NCI-H2227 treated with DMSO at 0.1 percent for 48 hours (cell line): ENCODE measurements around the gene HS2ST1.
A peak's percentile ranks its signal among the peaks of the same experiment; 100 is the strongest.
"Not testable (repeated sequence)": the region's sequence is repeated elsewhere in the genome, so short reads cannot be mapped to it uniquely, and the experiment has no call there.

ENCODE experiments used
- DNase-seq: peaks from one replicate; lab custom pipeline; 2025; lab: John Stamatoyannopoulos, UW

Gene HS2ST1

DNA sequence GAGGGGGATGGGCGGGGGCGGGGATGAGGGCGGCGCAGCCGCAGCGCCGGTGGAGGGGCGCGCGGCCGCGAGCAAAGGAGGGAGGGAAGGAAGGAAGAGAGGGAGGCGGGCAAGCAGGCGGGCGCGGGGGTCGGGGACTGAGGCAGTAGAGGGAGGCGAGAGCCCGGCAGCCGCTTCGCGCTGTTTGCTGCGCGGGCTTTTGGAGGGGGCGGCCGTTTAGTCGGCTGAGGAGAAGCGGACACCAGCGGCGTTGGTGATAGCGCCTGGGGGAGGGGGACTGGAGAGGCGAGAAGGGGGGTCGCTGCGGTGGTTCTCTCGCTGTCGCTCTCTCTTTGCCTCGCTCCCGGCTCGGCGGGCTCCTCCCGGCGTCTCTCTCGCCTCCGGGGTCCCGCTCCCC is at the start of gene HS2ST1:
Gene HS2ST1, plus strand, starts transcription at position 35 of the 397 bp plus-strand sequence.
- no peak for DNase-seq

DNA sequence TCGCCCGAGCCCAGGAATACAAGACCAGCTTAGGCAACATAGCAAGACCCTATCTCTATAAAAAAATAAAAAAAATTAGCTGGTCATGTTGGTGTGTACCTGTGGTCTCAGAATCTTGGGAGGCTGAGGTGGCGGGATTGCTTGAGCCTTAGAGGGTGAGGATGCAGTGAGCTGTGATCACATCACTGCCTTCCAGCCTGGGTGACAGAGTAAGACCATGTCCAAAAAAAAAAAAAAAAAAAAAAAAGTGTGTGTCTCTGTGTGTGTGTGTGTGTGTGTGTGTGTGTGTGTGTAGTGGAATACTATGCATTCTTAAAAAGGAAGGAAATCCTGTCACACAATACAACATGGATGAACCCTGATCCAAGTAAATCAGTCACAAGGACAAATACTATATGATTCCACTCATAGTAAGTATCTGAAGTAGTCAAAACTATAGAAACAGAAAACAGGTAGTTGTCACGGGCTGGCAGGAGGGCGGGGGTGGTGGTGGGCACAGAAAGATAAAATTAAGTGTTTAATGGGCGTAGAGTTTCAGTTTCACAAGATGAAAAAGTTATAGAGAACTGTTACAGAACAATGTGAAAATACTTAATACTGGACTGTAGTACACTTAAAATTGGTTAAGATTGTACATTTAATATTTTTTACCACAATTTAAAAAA is 48.3 kb upstream of the HS2ST1 start:
- no peak for DNase-seq

DNA sequence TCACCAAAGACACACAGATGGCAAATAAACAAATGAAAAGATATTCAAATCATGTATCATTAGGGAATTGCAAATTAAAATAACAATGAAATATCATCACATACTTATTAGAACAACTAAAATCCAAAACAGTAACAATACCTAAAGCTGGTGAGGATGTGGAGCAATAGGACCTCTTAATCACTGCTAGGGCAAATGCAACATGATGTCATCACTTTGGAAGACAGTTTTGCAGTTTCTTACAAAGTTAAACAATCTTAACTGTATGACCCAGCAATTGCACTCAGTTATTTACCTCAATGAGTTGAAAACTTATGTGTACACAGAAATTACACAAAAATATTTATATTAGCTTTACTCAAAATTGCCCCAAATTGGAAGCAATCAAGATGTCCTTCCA is 47.8 kb upstream of the HS2ST1 start:
- DNase-seq = no peak

DNA sequence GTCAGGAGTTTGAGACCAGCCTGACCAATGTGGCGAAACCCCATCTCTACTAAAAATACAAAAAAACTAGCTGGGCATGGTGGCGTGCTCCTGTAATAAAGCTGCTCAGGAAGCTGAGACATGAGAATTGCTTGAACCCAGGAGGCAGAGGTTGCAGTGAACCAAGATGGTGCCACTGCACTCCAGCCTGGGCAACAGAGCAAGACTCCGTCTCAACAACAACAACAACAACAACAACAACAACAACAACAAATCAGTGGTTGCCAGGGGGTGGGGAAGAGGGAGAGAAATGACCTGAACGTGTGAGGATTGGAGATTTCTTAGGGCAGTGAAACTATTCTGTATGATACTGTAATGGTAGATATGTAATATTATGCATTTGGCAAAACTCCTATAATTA is 47.2 kb upstream of the HS2ST1 start:
- DNase-seq = not testable (repeated sequence)

DNA sequence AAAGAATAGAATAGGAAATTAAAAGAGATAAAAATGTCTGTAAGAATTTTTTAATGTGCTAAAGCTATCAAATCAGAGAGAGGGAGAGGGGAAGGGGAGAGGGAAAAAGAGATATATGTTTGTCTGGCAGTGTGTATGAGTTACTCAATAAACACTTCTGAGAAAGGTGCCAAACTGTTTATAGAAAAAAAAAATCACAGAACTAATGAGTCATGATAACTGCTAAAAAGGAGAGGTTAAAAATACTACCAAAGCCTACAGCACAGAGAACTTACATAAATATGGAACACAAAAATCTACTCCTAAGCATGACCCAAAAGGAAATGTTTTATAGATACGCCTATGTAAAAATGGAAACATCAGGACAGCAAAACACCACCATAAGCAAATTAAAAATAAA is 46.0 kb upstream of the HS2ST1 start:
- DNase-seq = no peak

DNA sequence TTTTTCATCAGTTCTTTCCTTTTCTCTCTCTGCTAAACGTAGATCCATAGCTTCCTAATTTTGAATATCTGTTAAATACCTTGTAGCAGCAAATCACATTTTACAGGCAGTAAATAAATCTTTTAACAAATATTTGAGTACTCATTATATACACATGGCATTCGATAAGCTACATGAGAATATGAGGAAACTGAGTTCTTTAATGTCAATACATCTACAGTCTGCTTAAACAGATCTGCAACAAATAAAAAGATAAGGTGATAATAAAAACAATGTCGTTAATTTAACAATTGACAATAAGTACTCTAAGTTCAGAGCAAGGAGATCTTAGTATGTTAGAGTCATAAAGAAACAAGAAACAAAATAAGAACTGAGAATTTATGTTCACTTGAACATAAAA is 43.4 kb upstream of the HS2ST1 start:
- DNase-seq = no peak

DNA sequence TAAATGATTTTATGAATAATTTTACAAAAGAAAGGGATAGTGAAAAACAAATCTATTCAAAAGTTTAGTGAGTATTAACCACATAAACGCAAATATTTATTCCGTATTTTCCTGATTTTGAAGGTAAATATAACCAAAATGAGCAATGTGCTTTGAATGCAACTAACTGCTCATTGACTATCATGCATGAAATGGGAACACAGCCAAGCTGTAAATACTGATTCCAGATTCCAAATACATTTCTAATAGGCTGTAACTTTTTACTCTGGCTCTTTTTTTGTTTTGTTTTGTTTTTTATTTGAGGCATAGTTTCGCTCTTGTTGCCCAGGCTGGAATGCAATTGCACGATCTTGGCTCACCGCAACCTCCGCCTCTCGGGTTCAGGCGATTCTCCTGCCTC is 42.3 kb upstream of the HS2ST1 start:
- no peak for DNase-seq

DNA sequence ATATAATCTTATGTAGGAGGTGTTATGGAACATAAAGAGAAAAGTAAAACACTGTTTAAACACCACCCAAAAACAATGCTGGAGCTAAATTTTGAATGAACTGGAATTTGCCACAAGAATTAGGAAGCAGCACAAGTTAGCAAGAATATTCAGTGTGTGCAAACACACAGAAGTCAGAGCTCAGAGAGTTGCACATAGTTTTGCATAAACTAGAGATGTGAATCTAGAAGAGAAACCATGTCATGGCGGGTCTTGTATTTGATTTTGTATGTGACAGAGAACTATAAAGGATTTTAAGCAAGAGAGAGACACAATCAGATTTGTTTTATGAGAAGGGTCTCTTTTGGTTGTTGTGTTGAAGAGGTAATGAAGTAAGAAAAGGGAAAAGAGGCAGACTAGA is 38.7 kb upstream of the HS2ST1 start:
- no peak for DNase-seq

DNA sequence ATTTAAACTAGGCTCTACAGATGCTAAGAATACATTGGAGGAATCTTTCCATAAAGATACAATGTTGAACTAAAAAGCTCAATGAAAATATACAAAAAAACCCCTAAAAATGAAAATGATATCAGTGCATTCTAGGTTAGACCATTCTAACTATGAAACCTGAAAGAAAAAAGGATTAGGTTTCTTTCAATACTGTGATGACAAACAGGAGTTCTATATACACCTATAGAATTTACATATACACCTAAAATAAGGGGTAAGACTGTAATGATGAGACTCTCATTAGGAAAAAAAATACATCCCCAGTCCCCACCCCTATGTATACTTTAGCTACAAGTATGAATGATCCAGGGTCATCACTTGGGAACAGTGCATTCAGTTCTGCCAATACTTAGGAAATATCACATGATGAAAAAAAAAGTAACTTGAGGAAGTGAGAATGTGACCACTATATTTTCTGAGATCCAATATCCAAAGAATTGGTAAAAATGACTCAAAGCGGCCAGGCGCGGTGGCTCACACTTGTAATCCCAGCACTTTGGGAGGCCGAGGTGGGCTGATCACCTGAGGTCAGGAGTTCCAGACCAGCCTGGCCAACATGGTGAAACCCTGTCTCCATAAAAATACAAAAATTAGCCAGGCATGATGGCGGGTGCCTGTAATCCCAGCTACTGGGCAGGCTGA is 26.8 kb upstream of the HS2ST1 start:
- no peak for DNase-seq

DNA sequence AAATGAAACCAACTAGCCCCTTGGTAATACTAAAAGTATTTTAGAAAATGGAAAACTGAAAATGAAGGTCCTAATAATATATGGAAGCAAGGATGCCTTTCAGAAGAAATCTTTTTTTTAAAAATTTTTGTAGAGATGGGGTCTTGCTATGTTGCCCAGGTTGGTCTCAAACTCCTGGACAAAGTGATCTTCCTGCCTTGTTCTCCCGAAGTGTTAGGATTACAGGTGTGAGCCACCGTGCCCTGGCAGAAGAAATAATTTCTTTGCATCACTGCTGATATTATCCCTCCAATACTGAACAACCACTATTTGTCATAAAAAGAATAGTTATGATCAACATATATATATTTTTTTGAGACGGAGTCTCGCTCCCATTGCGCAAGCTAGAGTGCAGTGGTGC is 26.1 kb upstream of the HS2ST1 start:
- no peak for DNase-seq

DNA sequence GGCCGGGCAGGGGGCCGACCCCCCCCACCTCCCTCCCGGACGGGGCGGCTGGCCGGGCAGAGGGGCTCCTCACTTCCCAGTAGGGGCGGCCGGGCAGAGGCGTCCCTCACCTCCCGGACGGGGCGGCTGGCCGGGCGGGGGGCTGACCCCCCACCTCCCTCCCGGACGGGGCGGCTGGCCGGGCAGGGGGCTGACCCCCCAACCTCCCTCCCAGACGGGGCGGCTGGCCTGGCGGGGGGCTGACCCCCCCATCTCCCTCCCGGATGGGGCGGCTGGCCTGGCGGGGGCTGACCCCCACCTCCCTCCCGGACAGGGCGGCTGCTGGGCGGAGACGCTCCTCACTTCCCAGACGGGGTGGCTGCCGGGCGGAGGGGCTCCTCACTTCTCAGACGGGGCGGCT is 15.0 kb upstream of the HS2ST1 start:
- not testable (repeated sequence) for DNase-seq

DNA sequence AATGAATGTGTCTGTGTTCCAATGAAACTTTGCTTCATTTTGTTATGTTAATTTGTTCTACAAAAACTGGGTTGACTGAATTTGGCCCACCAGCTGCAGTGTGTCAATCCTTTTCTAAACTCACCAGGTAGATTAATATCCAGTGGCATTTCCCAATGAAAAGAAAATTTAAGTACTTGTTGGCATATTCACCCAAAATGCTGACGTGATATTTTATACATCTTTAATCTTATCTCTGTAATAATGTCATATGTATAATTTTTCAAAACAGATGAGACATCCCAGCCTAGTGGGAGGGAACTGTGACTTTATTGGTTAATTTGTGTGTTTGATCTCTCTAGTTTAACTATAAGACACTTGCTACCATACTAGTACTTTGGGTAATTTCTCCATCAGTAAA is 8.6 kb upstream of the HS2ST1 start:
- no peak for DNase-seq

DNA sequence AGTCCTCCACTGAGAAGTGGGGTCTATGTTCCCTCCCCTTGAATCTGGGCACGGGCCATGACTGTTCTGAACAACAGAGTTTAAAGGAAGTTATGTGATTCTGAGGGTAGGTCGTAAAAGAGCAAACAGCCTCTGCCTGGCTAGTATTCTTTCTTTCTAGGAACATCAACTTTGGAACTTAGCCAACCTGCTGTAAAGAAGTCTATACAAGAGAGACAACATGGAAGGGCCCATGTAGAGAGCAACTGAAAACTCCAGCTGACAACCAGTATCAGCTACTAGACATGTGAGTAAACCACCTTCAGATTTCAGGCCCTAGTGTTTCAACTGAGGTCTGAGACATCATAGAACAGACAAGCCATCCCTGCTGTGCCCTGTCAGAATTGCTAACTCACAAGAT is 8.0 kb upstream of the HS2ST1 start:
- no peak for DNase-seq

DNA sequence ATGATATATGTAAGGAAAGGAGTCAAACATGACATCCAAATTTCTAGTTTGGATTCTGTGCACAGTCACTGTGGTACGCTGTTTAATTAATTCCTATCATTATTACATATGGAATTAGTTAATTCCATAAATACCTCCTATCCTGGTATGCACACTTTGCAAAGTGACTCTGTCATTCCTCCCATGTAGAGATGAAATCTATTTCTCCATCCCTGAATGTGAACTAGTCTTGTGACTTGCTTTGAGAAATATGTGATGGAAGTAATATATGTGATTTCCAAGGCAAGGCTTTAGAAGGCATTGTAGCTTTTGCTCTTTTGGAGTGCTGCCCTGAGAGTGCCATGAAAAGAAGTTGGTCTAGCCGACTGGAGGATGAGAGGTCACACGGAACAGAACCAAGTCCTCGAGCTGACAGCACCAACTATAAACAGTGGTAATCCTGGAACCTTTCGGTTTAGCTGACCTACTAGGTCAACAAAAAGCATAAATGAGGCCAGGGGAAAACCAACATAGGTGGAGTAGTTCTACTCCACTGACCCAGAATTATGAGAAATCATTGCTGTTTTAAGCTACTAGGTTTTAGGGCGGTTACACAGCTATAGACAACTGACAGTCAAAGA is 2.0 kb upstream of the HS2ST1 start:
- no peak for DNase-seq

DNA sequence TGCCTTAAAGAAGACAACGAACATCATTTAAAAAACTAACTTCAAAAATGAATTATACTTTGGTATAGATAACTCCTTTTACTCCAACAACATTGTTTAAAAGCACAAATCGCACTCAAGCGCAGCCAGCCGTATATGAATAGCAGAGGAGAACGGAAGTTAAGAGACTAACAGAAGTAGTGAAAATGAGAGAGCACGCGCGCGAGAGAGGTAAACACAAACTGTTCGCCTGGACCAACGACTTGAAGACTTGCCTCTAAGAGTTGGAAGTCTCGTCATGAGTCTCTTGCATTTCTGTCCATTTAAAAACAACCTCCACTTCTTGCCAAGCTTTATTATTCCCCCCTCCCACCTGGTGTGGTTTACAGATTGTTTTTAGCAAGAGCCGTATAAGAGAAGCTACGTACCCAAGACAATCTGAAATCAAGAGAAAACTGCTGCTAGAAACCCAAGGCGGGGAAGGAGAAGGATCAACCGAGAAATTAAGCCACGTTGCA is 988 bp upstream of the HS2ST1 start:
- DNase-seq = peak; percentile 57

DNA sequence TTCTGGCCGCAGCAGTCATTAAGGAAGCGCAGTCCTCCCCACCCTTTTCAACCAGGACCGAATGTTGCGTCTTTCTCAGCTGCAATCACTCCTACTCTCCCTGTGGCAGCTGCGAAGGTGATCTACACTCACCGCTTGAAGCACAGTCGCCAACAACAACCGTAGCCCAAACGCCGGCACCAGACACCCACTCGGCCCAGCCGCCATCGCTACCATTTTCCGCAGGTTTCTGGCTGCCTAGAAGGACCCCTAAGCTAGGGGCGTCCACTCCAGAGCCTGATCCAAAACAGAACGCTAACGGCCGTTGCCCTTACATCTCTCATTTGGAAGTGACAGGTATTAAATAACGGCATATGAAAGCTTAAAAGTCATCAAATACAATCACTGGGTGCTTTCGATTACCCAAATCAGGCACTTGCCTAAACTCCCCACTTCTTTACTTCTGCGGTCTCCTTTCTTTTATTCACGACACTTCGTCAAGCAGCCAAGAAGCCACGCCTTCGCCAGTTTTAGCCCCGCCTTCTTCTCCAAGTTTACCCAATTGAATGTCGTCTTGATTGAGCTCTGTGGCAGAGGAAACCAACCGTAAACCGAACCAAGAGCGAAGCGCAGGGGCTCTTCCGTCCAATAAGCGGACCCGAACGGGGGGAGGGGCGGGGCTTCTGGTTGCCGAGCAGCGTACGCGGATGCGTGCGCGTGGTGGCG is 387 bp upstream of the HS2ST1 start, which contains the start of gene SELENOF:
Gene SELENOF, minus strand, starts transcription at position 231 of the 705 bp plus-strand sequence. Its CDS starts 15 bp downstream, at position 216.
- DNase-seq = peak; percentile 99

DNA sequence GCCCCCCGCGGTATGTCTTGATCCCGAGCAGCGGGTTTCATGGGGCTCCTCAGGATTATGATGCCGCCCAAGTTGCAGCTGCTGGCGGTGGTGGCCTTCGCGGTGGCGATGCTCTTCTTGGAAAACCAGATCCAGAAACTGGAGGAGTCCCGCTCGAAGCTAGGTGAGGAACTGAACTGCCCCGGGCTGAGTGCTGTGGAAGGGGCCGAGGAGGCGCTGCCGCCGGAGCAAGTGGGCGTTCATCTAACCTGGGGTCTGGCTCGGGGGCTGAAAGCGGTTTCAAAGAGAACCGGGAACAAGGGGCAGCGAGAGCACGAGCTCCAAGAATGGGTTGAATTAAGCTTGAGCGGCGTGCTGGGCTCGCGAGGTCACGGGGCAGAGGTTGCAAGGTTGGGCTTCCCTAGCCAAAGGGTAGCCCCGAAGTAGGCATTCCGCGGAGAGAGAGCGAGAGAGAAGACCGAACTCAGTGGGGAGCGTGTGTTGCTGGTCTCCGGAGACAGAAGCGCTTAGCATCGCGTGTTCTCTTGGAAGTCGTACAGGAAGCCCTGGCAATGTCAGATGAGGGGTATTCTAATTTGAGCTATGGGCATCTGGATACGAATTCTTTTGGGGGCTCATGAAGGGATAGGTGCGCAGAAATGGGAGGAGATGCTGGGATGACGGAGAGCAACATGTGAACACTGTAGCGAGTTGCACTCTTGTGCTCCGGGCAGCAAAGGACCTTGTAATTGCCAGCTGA is 732 bp downstream of the HS2ST1 start:
- peak; percentile 39 for DNase-seq

DNA sequence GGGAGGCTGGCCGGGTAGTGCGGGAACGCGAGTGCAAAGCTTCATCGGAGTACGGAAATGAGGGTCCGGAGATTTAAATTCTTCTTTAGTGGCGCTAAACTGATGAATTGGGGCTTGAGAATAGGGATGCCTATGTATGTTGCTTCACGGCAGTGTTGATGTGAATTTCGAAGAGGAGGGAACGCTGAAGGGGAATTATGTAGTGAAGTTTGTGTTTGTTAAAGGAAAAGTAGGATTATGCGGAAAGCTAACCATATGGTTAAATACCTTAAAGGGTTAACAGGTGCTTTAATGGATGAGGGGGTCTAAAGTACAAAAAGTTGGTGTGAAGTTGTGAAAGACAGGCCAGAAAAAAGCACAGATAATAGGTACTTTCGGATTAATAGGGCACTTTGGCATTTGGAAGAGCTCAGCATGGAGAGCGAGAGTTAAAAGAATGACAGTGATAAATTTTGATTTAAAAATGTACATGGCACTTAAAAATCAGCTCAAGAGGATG is 1.4 kb downstream of the HS2ST1 start:
- peak; percentile 13 for DNase-seq

DNA sequence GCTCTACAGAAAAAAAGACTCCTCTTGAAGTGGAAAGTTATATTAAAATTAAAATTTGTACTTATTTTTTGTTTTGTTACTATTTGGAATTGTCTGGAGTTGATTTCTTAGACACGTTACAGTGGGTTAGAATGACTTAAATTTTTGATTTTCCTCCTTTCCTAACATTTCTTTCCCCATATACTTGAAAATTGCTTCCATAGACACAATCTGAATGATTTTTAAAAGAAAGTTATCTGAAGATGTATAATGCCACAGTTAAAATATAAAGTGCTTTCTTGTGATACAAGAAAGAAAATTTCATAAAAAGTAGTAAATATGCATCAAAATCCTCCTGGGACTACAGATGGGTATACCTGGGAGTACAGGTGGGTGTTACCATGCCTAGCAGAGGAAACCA is 2.3 kb downstream of the HS2ST1 start:
- DNase-seq = no peak

DNA sequence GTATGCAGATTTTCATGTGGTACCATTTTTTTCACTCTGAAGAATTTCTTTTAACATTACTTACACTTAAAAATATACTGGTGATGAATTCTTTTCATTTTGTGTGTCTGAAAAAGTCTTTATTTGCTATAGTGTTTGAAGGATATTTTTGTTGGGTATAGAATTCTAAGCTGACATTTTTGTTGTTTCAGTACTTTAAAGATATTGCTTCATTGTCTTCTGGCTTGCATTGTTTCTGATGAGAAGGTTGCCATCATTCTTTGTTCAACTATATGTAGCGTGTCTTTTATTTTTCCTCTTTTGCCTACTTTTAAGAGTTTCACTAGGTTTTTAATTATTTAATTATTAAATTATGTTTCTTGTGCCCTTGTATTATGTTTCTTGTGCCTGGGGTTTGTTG is 8.0 kb downstream of the HS2ST1 start:
- DNase-seq = no peak

DNA sequence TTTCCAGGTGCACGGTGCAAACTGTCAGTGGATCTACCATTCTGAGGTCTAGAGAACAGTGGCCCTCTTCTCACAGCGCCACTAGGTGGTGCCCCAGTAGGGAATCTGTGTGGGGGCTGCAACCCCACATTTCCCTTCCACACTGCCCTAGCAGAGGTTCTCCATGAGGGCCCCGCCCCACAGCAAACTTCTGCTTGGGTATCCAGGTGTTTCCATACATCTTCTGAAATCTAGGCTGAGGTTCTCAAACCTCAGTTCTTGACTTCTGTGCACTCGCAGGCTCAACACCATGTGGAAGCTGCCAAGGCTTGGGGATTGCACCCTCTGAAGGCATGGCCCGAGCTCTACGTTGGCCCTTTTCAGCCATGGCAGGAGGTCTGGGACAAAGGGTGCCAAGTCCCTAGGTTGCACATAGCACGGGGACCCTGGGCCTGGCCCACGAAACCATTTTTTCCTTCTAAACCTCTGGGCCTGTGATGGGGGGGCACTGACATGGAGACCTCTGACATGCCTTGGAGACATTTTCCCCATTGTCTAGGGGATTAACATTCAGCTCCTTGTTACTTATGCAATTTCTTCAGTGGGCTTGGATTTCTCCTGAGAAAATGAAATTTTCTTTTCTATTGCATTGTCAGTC is 10.0 kb downstream of the HS2ST1 start:
- no peak for DNase-seq
